H1 (cell line): ENCODE results near the gene GID8. TPM values are rescaled to one million over a fixed set of nuclear protein-coding genes. Genes with fewer than 3 reads are reported as not detected.

Experiments
- ASH2L ChIP-seq: fragments of 200-600, 300-600 bp; sonication (generic); IDR thresholded peaks from one replicate; pipeline ENCODE4 v1.7.1; 2017; ENCODE audit warnings: low read length
- BCL11A ChIP-seq, 2 experiments: IDR thresholded peaks; one replicate each; pipeline ENCODE4 v1.6.1; 2011; ENCODE audit warnings: low read depth in 2 of 2, low read length in 2 of 2, mild to moderate bottlenecking in 2 of 2
- CHD2 ChIP-seq: IDR thresholded peaks from 2 replicates; pipeline ENCODE4 v1.6.1; 2012; ENCODE audit warnings: low read length, improper control_type of control experiment
- MAFK ChIP-seq: IDR thresholded peaks from 2 replicates; pipeline ENCODE4 v1.6.1; 2012; ENCODE audit warnings: low read depth, mild to moderate bottlenecking, improper control_type of control experiment, low read length
- polyA plus RNA-seq, 7 experiments: library from polyadenylated mRNA; depleted of rRNA in 3 of 7; stranded (reverse) in 5 of 7; unstranded in 2 of 7; fragments of >200 nt in 5 of 7; fragments of 200-250 nt in 2 of 7; gene quantifications; 1 replicate in 5 of 7; 2 replicates in 1 of 7; 4 replicates in 1 of 7; pipeline versions ENCODE4 v1.2.1 to v1.2.3, GENCODE V29; 2011 to 2013; ENCODE audit warnings: missing spikeins in 2 of 7, mixed read lengths in 2 of 7
- total RNA-seq: library from RNA; stranded (reverse); fragmentation: NEBNext Ultra II Directional; extraction: Animal tissue kit (Norgen Biotek cat#: 25700); gene quantifications from 2 replicates; pipeline ENCODE4 v1.2.1, GENCODE V29; 2021
- TF ChIP-seq, protein P1 (sequence below): fragments of 300-600 bp; sonication (generic); IDR thresholded peaks from 2 replicates; pipeline ENCODE4 v1.7.1; 2012; ENCODE audit warnings: low read length, moderate library complexity, mild to moderate bottlenecking, inconsistent platforms; ENCODE audit not compliant: insufficient replicate concordance
- TF ChIP-seq, protein P2 (sequence below): IDR thresholded peaks from 2 replicates; pipeline ENCODE4 v1.6.1; 2011; ENCODE audit warnings: low read depth, mild to moderate bottlenecking, low read length; ENCODE audit not compliant: insufficient read depth

Gene GID8
- total and polyA plus RNA-seq, 2 of the 8 experiments (the other 6 are each of a cell fraction or from before 2014, with no cell fraction given), result 39.7 to 72.9 TPM

DNA sequence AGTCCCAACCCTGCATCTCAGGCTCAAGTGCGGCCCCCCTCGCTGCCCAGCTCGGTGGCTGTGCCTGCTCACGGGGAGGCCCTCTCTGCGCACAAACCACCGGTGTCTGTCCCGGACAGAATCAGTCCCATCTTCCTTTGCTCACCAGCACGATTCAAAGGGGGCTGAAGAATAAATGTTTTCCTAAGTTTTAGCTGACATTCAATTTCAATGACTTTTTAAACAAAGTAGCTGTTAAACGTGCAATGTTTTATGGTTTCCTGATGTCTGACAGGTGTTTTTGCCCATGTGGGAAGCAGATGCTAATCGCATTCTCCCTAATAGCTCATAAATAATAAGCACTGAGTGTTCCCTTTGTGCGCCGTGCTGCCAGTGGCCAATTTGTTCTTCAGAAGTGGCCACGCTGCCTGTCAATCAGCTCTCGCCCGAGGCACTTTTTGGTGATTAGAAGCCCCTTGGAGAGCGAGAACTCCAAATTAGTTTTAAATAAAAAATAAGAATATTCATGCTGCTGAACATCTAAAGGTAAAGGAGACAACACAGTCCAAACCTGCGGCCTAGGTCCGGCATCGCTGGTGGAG, 42.5 kb downstream of the GID8 start (continued):
- TF ChIP-seq, protein P1, sequence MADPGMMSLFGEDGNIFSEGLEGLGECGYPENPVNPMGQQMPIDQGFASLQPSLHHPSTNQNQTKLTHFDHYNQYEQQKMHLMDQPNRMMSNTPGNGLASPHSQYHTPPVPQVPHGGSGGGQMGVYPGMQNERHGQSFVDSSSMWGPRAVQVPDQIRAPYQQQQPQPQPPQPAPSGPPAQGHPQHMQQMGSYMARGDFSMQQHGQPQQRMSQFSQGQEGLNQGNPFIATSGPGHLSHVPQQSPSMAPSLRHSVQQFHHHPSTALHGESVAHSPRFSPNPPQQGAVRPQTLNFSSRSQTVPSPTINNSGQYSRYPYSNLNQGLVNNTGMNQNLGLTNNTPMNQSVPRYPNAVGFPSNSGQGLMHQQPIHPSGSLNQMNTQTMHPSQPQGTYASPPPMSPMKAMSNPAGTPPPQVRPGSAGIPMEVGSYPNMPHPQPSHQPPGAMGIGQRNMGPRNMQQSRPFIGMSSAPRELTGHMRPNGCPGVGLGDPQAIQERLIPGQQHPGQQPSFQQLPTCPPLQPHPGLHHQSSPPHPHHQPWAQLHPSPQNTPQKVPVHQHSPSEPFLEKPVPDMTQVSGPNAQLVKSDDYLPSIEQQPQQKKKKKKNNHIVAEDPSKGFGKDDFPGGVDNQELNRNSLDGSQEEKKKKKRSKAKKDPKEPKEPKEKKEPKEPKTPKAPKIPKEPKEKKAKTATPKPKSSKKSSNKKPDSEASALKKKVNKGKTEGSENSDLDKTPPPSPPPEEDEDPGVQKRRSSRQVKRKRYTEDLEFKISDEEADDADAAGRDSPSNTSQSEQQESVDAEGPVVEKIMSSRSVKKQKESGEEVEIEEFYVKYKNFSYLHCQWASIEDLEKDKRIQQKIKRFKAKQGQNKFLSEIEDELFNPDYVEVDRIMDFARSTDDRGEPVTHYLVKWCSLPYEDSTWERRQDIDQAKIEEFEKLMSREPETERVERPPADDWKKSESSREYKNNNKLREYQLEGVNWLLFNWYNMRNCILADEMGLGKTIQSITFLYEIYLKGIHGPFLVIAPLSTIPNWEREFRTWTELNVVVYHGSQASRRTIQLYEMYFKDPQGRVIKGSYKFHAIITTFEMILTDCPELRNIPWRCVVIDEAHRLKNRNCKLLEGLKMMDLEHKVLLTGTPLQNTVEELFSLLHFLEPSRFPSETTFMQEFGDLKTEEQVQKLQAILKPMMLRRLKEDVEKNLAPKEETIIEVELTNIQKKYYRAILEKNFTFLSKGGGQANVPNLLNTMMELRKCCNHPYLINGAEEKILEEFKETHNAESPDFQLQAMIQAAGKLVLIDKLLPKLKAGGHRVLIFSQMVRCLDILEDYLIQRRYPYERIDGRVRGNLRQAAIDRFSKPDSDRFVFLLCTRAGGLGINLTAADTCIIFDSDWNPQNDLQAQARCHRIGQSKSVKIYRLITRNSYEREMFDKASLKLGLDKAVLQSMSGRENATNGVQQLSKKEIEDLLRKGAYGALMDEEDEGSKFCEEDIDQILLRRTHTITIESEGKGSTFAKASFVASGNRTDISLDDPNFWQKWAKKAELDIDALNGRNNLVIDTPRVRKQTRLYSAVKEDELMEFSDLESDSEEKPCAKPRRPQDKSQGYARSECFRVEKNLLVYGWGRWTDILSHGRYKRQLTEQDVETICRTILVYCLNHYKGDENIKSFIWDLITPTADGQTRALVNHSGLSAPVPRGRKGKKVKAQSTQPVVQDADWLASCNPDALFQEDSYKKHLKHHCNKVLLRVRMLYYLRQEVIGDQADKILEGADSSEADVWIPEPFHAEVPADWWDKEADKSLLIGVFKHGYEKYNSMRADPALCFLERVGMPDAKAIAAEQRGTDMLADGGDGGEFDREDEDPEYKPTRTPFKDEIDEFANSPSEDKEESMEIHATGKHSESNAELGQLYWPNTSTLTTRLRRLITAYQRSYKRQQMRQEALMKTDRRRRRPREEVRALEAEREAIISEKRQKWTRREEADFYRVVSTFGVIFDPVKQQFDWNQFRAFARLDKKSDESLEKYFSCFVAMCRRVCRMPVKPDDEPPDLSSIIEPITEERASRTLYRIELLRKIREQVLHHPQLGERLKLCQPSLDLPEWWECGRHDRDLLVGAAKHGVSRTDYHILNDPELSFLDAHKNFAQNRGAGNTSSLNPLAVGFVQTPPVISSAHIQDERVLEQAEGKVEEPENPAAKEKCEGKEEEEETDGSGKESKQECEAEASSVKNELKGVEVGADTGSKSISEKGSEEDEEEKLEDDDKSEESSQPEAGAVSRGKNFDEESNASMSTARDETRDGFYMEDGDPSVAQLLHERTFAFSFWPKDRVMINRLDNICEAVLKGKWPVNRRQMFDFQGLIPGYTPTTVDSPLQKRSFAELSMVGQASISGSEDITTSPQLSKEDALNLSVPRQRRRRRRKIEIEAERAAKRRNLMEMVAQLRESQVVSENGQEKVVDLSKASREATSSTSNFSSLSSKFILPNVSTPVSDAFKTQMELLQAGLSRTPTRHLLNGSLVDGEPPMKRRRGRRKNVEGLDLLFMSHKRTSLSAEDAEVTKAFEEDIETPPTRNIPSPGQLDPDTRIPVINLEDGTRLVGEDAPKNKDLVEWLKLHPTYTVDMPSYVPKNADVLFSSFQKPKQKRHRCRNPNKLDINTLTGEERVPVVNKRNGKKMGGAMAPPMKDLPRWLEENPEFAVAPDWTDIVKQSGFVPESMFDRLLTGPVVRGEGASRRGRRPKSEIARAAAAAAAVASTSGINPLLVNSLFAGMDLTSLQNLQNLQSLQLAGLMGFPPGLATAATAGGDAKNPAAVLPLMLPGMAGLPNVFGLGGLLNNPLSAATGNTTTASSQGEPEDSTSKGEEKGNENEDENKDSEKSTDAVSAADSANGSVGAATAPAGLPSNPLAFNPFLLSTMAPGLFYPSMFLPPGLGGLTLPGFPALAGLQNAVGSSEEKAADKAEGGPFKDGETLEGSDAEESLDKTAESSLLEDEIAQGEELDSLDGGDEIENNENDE, result no peak
- TF ChIP-seq CHD2 (no peak), MAFK (no peak), ASH2L (no peak), BCL11A (IDR thresholded peaks at IDR 0.05; ENCODE audit: low read depth in 2 of 2, low read length in 2 of 2) (no peak)
- TF ChIP-seq, protein P2, sequence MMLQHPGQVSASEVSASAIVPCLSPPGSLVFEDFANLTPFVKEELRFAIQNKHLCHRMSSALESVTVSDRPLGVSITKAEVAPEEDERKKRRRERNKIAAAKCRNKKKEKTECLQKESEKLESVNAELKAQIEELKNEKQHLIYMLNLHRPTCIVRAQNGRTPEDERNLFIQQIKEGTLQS, result no peak
- TF ChIP-seq, all 59 proteins: peak for 0
